ENCODE data around the gene FADS3. TPM values are rescaled to one million over a fixed set of nuclear protein-coding genes. Genes with fewer than 3 reads are reported as not detected.
A peak's percentile ranks its signal among the peaks of the same experiment; 100 is the strongest.

Gene FADS3
- total RNA-seq, 1 donor from 2014 or later = 13.5 TPM

DNA sequence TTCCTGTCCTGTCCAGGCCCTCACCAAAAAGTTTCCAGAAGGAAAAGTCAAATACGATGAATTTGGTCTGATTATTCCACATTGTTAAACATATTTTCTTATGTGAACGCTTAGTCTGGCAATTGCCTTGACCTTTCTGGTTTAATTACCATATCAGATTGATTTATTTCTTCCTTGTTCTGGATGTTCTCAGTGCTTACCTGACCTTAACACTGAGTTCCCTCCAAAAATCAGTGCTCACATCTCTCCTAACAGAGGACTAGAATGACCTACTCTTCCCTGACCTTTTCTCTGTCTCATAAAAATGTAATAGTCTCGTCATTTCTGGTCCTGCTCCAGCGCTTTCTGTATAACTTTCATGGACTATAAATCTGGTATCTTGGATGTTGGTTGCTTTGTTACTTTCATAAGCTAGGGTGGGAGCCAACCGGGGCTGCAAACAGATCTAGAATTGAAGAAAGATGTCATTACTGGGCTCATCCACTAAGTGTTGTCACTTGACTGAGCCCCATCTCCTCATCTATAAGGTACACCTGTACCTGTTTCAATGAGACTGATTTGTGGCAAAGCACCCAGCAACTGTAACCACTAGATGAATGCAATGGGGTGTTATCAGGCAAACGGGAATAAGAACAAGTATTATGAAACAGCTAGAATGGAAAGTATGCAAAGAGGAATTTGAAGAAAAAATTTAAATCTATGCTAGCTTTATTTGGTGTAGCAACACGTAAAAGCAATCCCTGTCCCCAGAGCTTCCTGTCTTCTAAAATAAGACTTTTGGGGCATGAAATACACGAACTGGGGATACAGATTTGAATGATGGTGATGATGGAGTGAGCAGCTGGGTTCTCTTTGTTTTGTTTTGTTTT lies 60.9 kb downstream of the FADS3 start:
- Mint-ChIP-seq H3K4me3 (peak overlapping the region; percentile 92), H3K27ac (peak overlapping the region; percentile 78), H3K27me3 (no peaks in the 10 kb centered on the region), H3K9me3 (no peaks in the 10 kb centered on the region), H3K4me1 (peaks cover 61% of the 10 kb centered on the region), H3K36me3 (ENCODE audit: low read depth) (peaks cover 27% of the 10 kb centered on the region)
- intact Hi-C loops (cut with micrococcal nuclease) = loop anchor here (5.0 kb wide), 2 partner anchors 137 to 292 kb away; partner anchors contain the start of genes FTH1 and INCENP
- no peak for DNase-seq

DNA sequence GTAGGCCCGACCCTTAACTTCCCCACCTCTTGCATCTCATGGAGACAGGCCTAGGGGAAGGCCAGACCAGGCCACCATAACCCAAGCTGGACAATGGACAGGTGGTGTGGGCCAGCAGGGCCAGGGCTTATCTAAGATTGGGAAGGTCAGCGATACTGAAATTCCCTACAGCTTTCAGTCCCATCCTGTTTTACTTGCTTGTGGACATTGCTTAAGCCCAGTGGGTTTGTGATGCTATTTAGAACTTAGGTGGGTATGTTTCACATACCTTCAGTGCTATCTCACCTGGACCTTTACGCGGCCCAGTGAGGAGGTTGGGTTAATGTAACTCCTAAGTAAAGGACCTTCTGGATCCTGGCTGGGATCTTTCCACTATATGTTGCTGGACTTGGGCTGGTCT lies 61.5 kb downstream of the FADS3 start:
- H3K36me3 Mint-ChIP-seq (ENCODE audit: low read depth) = peaks cover 27% of the 10 kb centered on the region
- no peak overlapping the region for H3K27ac Mint-ChIP-seq
- no peak for DNase-seq
- intact Hi-C loops (cut with micrococcal nuclease) = loop anchor here (5.0 to 10.0 kb wide), 4 partner anchors 137 to 725 kb away; partner anchors contain the start of genes FTH1, INCENP and SDHAF2
- peak overlapping the region; percentile 92 for H3K4me3 Mint-ChIP-seq
- peaks cover 58% of the 10 kb centered on the region for H3K4me1 Mint-ChIP-seq
- no peaks in the 10 kb centered on the region for H3K9me3 Mint-ChIP-seq
- H3K27me3 Mint-ChIP-seq = no peaks in the 10 kb centered on the region

DNA sequence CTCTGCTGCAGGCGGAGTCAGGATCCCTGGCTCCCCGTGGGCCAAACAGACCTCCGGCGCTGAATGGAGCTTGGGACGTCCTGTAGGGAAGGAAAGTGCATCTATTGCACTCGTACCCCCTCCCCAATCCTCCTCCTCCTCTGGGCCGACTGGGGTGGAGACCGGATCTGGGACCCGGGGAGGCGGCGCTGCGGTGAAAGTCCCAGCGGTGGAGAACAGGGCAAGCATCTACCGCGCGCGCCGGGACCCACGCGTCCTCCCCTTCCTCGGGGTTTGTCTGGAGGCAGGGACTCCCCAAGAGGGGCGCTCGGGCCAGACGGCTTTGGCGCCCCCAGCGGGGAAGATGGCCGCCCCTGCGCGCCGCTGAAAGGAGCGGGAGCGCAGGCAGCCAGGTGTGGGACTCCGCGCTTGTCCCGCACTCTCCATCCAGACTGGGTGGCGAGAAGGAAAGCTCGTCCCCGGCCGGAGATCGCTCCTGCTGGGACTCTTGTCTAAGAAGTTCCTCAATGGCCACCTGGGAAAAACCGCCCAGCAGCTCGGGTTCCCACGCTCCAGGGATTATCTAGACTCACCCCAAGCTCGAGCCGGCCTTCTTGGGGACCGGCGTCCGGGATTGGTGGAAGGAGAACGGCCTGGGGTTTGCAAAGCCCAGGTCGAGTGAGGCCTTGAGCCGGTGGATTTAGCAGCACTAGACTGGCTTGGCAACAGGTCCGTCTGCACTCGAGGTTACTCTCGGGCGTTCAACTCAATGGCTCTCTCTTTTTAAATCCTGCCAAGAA lies 62.5 kb downstream of the FADS3 start:
- H3K9me3 Mint-ChIP-seq = no peaks in the 10 kb centered on the region
- H3K27ac Mint-ChIP-seq = peak overlapping the region; percentile 95
- peaks cover 55% of the 10 kb centered on the region for H3K4me1 Mint-ChIP-seq
- peak; percentile 90 for DNase-seq
- intact Hi-C loops (cut with micrococcal nuclease) = loop anchor here (1.0 to 10.0 kb wide), 3 partner anchors 37 to 726 kb away; partner anchors contain the start of genes FEN1, SDHAF2 and TMEM258
- H3K36me3 Mint-ChIP-seq (ENCODE audit: low read depth) = peaks cover 25% of the 10 kb centered on the region
- no peaks in the 10 kb centered on the region for H3K27me3 Mint-ChIP-seq
- H3K4me3 Mint-ChIP-seq = peak overlapping the region; percentile 92

DNA sequence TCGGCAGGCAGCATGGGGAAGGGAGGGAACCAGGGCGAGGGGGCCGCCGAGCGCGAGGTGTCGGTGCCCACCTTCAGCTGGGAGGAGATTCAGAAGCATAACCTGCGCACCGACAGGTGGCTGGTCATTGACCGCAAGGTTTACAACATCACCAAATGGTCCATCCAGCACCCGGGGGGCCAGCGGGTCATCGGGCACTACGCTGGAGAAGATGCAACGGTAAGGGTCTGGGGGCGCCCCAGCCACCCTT lies 63.0 kb downstream of the FADS3 start:
- intact Hi-C loops (cut with micrococcal nuclease) = loop anchor here (1.0 to 10.0 kb wide), 3 partner anchors 36 to 726 kb away; partner anchors contain the start of genes FEN1, SDHAF2 and TMEM258
- Mint-ChIP-seq H3K4me3 (peak overlapping the region; percentile 92), H3K9me3 (no peaks in the 10 kb centered on the region), H3K27me3 (no peaks in the 10 kb centered on the region), H3K27ac (peak overlapping the region; percentile 95), H3K36me3 (ENCODE audit: low read depth) (peaks cover 22% of the 10 kb centered on the region), H3K4me1 (peaks cover 49% of the 10 kb centered on the region)
- no peak for DNase-seq

DNA sequence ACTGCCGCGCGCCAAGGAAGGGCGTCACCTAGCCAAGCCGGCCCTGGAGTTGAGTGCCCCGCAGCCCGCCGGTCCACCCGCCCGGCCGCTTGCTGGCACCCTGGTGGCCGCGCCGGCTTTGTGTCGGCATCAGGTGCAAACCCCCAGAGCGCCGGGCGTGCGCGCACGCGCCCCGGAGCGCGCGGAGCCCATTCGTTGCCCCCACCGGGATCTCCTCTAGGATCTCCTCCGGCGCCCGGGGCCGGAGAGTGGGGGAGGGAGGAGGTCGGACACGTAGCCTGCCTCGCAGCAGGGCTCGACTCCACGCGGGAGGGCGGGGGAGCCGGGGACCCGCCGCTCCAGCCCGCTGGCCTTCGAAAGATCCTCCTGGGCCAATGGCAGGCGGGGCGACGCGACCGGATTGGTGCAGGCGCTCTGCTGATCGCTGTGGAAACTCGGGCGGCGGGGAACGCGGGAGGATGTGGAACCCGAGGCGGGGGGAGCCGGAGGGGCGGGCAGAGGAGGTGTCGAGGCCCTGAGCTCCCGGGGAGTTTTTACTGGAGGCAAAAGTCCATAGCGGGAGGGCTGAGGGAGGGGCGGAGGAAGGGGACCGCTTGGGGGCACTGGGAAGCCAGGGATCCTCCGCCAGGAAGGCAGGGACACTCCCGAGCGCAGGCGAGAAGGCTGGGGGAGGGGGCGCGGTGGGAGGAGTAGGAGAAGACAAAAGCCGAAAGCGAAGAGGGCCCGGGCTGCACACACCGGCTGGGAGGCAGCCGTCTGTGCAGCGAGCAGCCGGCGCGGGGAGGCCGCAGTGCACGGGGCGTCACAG lies 63.6 kb downstream of the FADS3 start, which contains the start of gene FADS2:
TSS of gene FADS2 (plus strand) at position 730 of the 808 bp plus-strand sequence. CDS start 91 bp downstream, outside the sequence.
- peak within 1 kb of the TSS; percentile 95 for H3K27ac Mint-ChIP-seq
- peaks cover 44% of the 10 kb centered on the region for H3K4me1 Mint-ChIP-seq
- intact Hi-C loops (cut with micrococcal nuclease) = loop anchor here (1.0 to 10.0 kb wide), 5 partner anchors 8 to 727 kb away; partner anchors contain the start of genes FADS1, FEN1, SDHAF2 and TMEM258
- DNase-seq = peak; percentile 98
- H3K4me3 Mint-ChIP-seq = peak within 1 kb of the TSS; percentile 92
- H3K36me3 Mint-ChIP-seq (ENCODE audit: low read depth) = peaks cover 23% of the 10 kb centered on the region
- no peaks in the 10 kb centered on the region for H3K9me3 Mint-ChIP-seq
- no peaks in the 10 kb centered on the region for H3K27me3 Mint-ChIP-seq

DNA sequence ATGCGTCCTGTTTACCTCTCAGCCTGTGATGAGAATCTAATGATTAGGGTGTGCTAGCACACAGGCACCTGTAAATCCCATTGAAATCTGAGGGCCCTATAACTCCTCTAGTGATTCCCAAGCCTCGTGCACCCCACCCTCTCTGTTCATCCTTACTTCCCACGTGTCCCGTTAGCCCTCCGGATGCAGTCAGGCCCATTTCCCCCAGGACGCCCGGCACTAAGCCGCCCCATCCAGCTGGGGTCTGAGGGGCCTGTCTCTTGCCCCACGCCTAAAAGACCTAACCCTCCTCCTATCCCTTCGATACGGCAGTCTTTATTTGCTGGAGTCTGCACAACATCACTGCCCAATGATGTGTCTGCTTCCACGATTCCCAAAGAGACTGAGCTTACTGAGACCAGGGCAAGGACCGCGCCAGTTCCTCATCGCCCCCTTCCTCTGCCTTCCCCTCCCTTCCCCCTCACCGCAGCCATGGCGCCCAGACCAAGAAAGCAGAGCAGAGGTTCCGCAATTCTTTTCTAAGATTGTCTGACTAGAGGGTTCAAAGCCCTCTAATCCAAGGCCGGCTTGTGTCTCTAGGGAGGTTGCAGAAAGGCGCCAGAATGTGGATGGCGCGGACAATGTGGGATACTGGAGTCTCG lies 64.3 kb downstream of the FADS3 start:
- peak overlapping the region; percentile 92 for H3K4me3 Mint-ChIP-seq
- intact Hi-C loops (cut with micrococcal nuclease) = loop anchor here (1.0 to 10.0 kb wide), 4 partner anchors 8 to 728 kb away; partner anchors contain the start of genes FADS1 and SDHAF2
- H3K4me1 Mint-ChIP-seq = peaks cover 38% of the 10 kb centered on the region
- H3K27ac Mint-ChIP-seq = peak overlapping the region; percentile 95
- H3K27me3 Mint-ChIP-seq = no peaks in the 10 kb centered on the region
- peaks cover 23% of the 10 kb centered on the region for H3K36me3 Mint-ChIP-seq (ENCODE audit: low read depth)
- no peaks in the 10 kb centered on the region for H3K9me3 Mint-ChIP-seq
- DNase-seq = no peak

Other genes starting within 250 kb of the FADS3 start
- 0.09 and 0.14 TPM in 2 replicates for gene DAGLA, start 211.2 kb downstream of the FADS3 start, total RNA-seq
- gene MYRF, start 138.9 kb downstream of the FADS3 start, total RNA-seq = 1.1 and 1.2 TPM in 2 replicates
- gene TMEM258, start 98.9 kb downstream of the FADS3 start, total RNA-seq = 179 and 187 TPM in 2 replicates
- gene FEN1, start 98.6 kb downstream of the FADS3 start, total RNA-seq = 144 and 152 TPM in 2 replicates
- gene FADS1, start 74.5 kb downstream of the FADS3 start, total RNA-seq = 92.5 and 94.7 TPM in 2 replicates
- gene FADS2, start 63.2 kb downstream of the FADS3 start, total RNA-seq = 278 and 283 TPM in 2 replicates
- gene RAB3IL1, start 26.0 kb upstream of the FADS3 start, total RNA-seq = 0.12 and 0.26 TPM in 2 replicates
- gene BEST1, start 58.8 kb upstream of the FADS3 start, total RNA-seq = 0.07 TPM in 1 of 2 replicates, not detected in the other
- 500 and 515 TPM in 2 replicates for gene FTH1, start 76.1 kb upstream of the FADS3 start, total RNA-seq
- 95.0 and 102 TPM in 2 replicates for gene INCENP, start 232.5 kb upstream of the FADS3 start, total RNA-seq